ENCODE results near the gene BSDC1.

DNA sequence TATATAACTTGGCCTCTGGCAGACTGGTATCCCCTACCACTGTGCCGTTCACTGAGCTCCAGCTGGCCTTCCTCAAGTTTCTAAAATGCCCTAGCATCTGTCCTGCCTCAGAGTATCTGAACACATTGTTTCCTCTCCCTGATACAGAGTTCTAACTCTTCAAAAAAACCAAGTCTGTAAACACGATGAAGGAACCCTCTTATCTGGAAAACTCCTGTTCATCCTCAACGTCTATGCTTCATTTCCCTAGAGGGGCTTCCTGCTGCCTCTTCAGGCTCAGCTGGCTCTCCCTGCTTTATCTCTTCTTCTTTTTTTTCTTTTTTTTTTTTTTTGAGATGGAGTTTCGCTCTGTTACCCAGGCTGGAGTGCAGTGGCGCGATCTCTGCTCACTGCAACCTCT is 5.6 kb downstream of the BSDC1 start:
- TF ChIP-seq ZNF416 (CRISPR knock-in tag; IDR thresholded peaks at IDR 0.05) = no peak
- TF ChIP-seq, protein P1, sequence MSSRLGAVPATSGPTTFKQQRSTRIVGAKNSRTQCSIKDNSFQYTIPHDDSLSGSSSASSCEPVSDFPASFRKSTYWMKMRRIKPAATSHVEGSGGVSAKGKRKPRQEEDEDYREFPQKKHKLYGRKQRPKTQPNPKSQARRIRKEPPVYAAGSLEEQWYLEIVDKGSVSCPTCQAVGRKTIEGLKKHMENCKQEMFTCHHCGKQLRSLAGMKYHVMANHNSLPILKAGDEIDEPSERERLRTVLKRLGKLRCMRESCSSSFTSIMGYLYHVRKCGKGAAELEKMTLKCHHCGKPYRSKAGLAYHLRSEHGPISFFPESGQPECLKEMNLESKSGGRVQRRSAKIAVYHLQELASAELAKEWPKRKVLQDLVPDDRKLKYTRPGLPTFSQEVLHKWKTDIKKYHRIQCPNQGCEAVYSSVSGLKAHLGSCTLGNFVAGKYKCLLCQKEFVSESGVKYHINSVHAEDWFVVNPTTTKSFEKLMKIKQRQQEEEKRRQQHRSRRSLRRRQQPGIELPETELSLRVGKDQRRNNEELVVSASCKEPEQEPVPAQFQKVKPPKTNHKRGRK (CRISPR knock-in tag; IDR thresholded peaks at IDR 0.05; ENCODE audit: borderline replicate concordance) = no peak
- TF ChIP-seq, protein P2, sequence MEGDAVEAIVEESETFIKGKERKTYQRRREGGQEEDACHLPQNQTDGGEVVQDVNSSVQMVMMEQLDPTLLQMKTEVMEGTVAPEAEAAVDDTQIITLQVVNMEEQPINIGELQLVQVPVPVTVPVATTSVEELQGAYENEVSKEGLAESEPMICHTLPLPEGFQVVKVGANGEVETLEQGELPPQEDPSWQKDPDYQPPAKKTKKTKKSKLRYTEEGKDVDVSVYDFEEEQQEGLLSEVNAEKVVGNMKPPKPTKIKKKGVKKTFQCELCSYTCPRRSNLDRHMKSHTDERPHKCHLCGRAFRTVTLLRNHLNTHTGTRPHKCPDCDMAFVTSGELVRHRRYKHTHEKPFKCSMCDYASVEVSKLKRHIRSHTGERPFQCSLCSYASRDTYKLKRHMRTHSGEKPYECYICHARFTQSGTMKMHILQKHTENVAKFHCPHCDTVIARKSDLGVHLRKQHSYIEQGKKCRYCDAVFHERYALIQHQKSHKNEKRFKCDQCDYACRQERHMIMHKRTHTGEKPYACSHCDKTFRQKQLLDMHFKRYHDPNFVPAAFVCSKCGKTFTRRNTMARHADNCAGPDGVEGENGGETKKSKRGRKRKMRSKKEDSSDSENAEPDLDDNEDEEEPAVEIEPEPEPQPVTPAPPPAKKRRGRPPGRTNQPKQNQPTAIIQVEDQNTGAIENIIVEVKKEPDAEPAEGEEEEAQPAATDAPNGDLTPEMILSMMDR (IDR thresholded peaks at IDR 0.05) = no peak
- TF ChIP-seq, protein P3, sequence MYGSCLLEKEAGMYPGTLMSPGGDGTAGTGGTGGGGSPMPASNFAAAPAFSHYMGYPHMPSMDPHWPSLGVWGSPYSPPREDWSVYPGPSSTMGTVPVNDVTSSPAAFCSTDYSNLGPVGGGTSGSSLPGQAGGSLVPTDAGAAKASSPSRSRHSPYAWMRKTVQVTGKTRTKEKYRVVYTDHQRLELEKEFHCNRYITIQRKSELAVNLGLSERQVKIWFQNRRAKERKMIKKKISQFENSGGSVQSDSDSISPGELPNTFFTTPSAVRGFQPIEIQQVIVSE (CRISPR knock-in tag; IDR thresholded peaks at IDR 0.05; ENCODE audit: borderline replicate concordance) = no peak
